Adrenal gland (tissue), 12 donors: ENCODE data around the gene COQ2. TPM values are rescaled to one million over a fixed set of nuclear protein-coding genes. Genes with fewer than 3 reads are reported as not detected.

Source experiments
- DNase-seq, 7 donors: peaks; one replicate each; pipeline ENCODE4 v3.0.0-alpha.2; 2019 to 2020
- H3K27ac ChIP-seq, 5 donors: fragments of 200-600 bp; sonication (generic) in 4 of 5; 1 replicate in 3 of 5; 2 replicates in 2 of 5; pipeline versions ENCODE4 v1.5.1 to v1.8.0; 2016 to 2020; ENCODE audit warnings: mild to moderate bottlenecking in 1 of 5
- H3K27me3 ChIP-seq: fragments of 200-600 bp; 2 replicates; pipeline ENCODE4 v1.8.0; 2021
- H3K36me3 ChIP-seq, 2 donors: fragments of 200-600 bp; replicated peaks in 1 of 2; 1 replicate in 1 of 2; 2 replicates in 1 of 2; pipeline versions ENCODE4 v1.5.1 to v1.8.0; 2018 to 2022
- H3K4me1 ChIP-seq, 2 donors: fragments of 200-600 bp; replicated peaks in 1 of 2; 1 replicate in 1 of 2; 2 replicates in 1 of 2; pipeline versions ENCODE4 v1.5.1 to v1.8.0; 2018 to 2021
- H3K4me3 ChIP-seq, 4 donors: fragments of 200-600 bp; sonication (generic) in 3 of 4; one replicate each; pipeline ENCODE4 v1.5.1; 2016 to 2018
- H3K9me3 ChIP-seq, 3 donors: fragments of 200-600 bp; sonication (generic) in 1 of 3; replicated peaks in 1 of 3; 1 replicate in 2 of 3; 2 replicates in 1 of 3; pipeline versions ENCODE4 v1.5.1 to v1.8.0; 2016 to 2021
- CTCF ChIP-seq, 6 experiments: fragments of 450-650 bp in 4 of 6; fragments of 200-600 bp in 2 of 6; sonication (generic) in 1 of 6; IDR thresholded peaks; 1 replicate in 5 of 6; 2 replicates in 1 of 6; pipeline versions ENCODE4 v1.5.1 to v1.8.0; 2016 to 2021; ENCODE audit warnings: antibody characterized with exemption in 6 of 6, mild to moderate bottlenecking in 2 of 6, moderate library complexity in 1 of 6
- POLR2A ChIP-seq, 2 donors: fragments of 450-650 bp; IDR thresholded peaks; one replicate each; pipeline ENCODE4 v1.6.1; 2017; ENCODE audit warnings: antibody characterized with exemption in 2 of 2, mild to moderate bottlenecking in 2 of 2, moderate library complexity in 1 of 2
- WGBS, 4 donors: extraction: QIAGEN DNeasy Blood & Tissue Kit in 2 of 4; methylation state at CpG; one replicate each; pipeline versions ENCODE4 v1.1.5 to v1.1.7; 2013 to 2017; 5-methylcytosine and 5-hydroxymethylcytosine counted together
- intact Hi-C, 2 donors: fragments of 100-400 bp; cut with DNase I; formaldehyde crosslinking; loops; one replicate each; pipeline versions ENCODE4 v1.14.1 to v1.15.0; 2022 to 2023
- polyA plus RNA-seq, 3 donors: library from polyadenylated mRNA; stranded (reverse); fragments of 200-250 nt in 2 of 3; fragments of 350-450 nt in 1 of 3; fragmentation: Illumina TruSeq in 1 of 3; extraction: RNeasy Lipid Tissue Mini Kit (QIAGEN cat#74804) in 1 of 3; gene quantifications; one replicate each; pipeline ENCODE4 v1.2.3, GENCODE V29; 2013 to 2014
- total RNA-seq, 9 donors: library from RNA; depleted of rRNA in 4 of 9; stranded (reverse); fragments of >200 nt in 4 of 9; fragments of 120-200 nt in 1 of 9; fragmentation: NEBNext Ultra II Directional in 1 of 9; extraction: Animal tissue kit (Norgen Biotek cat#: 25700) in 1 of 9; gene quantifications; one replicate each; pipeline versions ENCODE4 v1.1.0 to v1.2.4, GENCODE V29; 2013 to 2023
- donor health status: healthy with polysubstance abuse.
- donor health status: Bipolar disorder and iron deficiency.
- donor health status: DM: yes; HTN: yes; CAD: no.
- donor health status: DM: no; HTN: no; CAD: no.
- donor health status: DM: no; HTN: no; CAD: no.
- donor health status: DM: yes; HTN: yes; CAD: no.

Gene COQ2
- total and polyA plus RNA-seq, 12 donors: 10.5 to 73.9 (median 30.9) TPM

GRCh38 chr4:83219344-83220331, 65.0 kb downstream of the COQ2 start:
- H3K27me3 ChIP-seq: no peaks in the 10 kb centered on the region
- intact Hi-C loops: no loop called here
- no peaks in the 10 kb centered on the region for H3K36me3 ChIP-seq
- H3K4me3 ChIP-seq: no peak overlapping the region
- H3K4me1 ChIP-seq: peaks cover 0 to 6% of the 10 kb centered on the region in 2 donors
- peak overlapping the region in 1 of 5 donors; percentile 20 for H3K27ac ChIP-seq
- WGBS, 4 donors: 64 to 75% (median 71%) methylated on average over 16 of the region's 16 CpGs
- H3K9me3 ChIP-seq: no peaks in the 10 kb centered on the region
- no peak for TF ChIP-seq CTCF (IDR thresholded peaks at IDR 0.05)
- TF ChIP-seq POLR2A (IDR thresholded peaks at IDR 0.05): no peak
- peak in 1 of 7 donors; percentile 60 for DNase-seq

DNA sequence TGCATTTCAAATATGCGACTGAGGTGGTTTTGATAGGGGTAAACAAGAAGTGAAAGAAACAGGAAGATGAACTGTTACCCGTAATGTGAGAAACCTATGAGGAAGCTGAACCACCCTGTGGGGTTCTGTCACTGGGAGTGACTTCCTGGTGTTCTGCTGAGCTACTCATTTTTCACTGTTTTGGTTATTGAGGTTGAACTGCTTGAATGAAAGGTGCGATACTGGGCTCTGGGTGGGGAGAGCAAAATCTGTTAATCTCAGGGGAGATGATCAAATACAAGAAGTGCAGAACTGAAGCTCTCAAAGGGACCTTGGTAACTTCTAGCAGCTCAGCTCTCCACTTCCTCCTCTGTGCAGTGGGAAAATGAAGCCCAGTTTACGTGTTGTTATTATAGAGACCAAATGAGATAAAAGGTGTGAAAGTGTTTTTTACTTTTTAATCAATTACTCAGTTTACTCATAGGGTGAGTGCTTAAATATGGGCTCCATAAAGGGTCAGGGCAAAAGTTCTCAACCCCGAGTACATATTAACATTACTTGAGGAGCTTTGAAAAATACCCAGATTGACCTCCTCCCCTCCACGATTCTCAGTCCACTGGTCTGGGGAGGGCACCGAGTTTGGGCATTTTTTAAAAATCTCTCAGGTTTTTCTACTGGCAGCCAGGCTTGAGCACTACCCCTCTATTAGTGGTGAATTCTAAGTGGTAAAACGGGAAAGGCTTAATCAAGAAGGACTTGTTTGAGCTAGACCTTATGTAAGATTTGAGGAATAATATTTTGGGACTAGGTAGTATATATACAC, 66.7 kb downstream of the COQ2 start:
- Histone ChIP-seq H3K27ac (peak overlapping the region in 2 of 5 donors; percentile 29 to 71), H3K4me1 (peaks cover 0 to 6% of the 10 kb centered on the region in 2 donors), H3K36me3 (no peaks in the 10 kb centered on the region), H3K9me3 (no peaks in the 10 kb centered on the region), H3K27me3 (no peaks in the 10 kb centered on the region), H3K4me3 (no peak overlapping the region)
- peak in 3 of 7 donors; percentile 9 to 28 (median 19) for DNase-seq
- TF ChIP-seq CTCF (IDR thresholded peaks at IDR 0.05) (no peak), POLR2A (IDR thresholded peaks at IDR 0.05) (no peak)
- WGBS, 4 donors: 67 to 75% (median 70%) methylated on average over 8 of the region's 8 CpGs
- intact Hi-C loops: no loop called here

GRCh38 chr4:83216959-83217683, 67.5 kb downstream of the COQ2 start:
- Histone ChIP-seq H3K9me3 (no peaks in the 10 kb centered on the region), H3K4me3 (no peak overlapping the region), H3K27ac (peak overlapping the region in 2 of 5 donors; percentile 29 to 71), H3K27me3 (no peaks in the 10 kb centered on the region), H3K4me1 (peaks cover 0 to 6% of the 10 kb centered on the region in 2 donors), H3K36me3 (no peaks in the 10 kb centered on the region)
- no peak for TF ChIP-seq CTCF (IDR thresholded peaks at IDR 0.05)
- DNase-seq: no peak
- intact Hi-C loops: no loop called here
- WGBS, 4 donors: 90 to 98% (median 91%) methylated on average over 4 to 10 of the region's 10 CpGs
